Stimulated activated CD4-positive, alpha-beta T cell treated with anti-CD3 and anti-CD28 coated beads, Interleukin-15, amount 100 ng/mL, for 1 hour (primary cell): ENCODE results near the gene ERC2.
A peak's percentile ranks its signal among the peaks of the same experiment; 100 is the strongest.
"Not testable (repeated sequence)": the region's sequence is repeated elsewhere in the genome, so short reads cannot be mapped to it uniquely, and the experiment has no call there.

Experiments
- DNase-seq, 2 donors: peaks; one replicate each; pipeline ENCODE4 v3.0.0-alpha.2; 2020; ENCODE audit warnings: low read depth in 1 of 2, low spot score in 1 of 2

Gene ERC2

GRCh38 chr3:56468184-56469106 lies at the start of gene ERC2:
ERC2 (minus strand) TSS chr3:56468467.
- DNase-seq: no peak

- DNase-seq: no peak
Observed at GRCh38 chr3:56502738-56503137, 34.5 kb upstream of the ERC2 start.

- DNase-seq: not testable (repeated sequence)
Observed at GRCh38 chr3:56496376-56496775, 28.1 kb upstream of the ERC2 start.

DNA sequence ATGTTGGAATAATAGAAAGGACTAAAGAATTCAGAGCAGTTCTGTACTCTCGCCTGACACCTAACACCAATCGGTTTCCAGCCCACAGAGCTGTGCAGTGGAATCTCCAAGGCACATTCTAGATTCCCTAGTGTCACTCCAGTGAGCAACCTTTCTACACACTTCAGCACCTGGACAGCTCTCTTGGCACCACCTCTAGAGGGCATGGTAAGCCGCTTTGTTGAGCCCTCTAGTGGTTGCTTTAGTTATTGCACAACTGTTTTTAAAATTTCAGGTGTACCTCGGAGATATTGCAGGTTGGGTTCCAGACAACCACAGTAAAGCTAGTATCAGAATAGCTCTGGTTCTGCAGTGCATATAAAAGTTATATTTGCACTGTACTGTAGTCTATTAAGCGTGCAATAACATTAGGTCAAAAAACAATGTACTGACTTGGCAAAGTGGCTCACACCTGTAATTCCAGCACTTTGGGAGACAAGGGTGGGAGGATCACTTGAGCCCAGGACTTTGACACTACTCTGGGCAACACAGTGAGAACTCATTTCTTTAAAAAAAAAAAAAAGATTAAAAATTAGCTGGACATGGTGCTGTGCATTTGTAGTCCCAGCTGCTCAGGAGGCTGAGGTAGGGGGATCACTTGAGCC lies 26.5 kb upstream of the ERC2 start:
- peak; percentile 10 to 35 for DNase-seq

DNA sequence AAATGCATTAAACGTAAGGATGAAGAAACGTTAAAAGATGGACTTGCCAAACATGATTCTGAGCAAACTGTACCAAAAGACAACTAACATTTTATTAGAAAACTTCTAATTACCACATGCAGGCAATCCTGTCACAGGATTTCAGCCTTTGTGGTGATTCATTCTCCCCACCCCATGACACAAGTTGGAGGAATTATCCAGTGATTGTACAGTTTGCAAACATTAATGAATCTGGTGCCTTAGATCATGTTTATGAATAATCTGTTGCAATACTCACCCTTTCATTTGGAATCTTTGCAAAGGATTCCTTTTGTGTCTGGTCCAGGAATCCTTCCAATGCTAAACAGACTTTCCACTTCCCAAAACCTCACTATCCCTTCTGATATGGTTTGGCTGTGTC lies 23.3 kb upstream of the ERC2 start:
- DNase-seq: no peak

DNA sequence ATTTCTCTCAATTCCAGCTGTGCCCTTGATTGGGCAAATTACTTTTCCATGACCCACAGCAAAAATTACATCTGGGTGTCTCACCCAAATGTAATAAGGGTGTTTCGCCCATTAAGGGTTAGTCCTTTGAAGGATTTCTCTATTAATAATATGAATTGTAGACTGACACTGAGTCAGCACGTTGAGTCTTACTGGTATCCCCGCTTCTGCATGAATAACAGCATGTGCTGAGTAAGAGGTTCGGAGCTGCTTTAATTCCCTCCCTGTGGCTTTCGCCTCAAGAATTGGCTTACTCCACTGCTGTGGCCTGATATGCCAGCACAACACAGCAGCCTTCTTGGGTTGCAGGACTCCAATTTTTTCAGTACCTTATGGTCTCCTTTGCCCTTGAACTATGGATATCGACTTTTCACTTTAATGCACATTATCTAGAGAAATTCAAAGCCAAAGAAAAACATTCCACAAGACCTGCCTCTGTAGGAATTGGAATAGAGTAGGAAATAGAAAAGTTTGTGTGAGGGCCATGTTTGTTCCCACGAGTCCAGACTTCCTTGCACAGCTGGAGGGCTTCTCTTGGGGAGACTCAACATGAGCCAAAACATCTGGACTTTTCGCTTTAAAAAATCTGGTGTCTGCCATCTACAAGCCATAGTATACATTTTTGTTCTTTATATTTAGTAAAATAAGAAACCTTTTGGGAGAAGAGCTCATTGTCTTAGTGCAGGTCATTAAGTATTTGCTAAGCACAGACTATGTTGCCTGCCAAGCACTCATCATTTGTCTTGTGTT lies 20.7 kb upstream of the ERC2 start:
- DNase-seq: no peak

DNA sequence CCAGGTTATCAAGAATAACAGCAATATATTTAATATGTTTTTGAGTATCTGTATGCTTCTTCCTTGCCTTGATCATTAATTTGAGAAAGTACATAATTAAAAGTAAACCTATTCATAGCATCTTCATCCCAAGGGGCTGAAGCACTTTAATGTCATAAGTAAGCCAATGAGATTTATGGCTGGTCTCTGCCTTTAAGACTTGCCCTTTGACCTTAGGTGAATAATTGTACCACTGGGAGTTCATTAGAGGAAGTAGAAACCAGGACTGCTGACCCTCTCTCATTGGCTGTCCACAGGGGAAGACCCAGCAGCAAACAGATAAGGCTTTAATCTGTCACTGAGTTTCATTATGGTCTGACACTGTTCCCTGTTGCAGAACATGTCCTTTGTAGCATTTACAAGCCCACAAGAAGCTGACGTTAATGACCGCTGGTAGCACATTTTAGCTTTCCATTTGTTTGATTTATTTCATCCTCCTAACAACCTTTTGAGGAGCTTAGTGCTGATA lies 16.3 kb upstream of the ERC2 start:
- DNase-seq: no peak

DNA sequence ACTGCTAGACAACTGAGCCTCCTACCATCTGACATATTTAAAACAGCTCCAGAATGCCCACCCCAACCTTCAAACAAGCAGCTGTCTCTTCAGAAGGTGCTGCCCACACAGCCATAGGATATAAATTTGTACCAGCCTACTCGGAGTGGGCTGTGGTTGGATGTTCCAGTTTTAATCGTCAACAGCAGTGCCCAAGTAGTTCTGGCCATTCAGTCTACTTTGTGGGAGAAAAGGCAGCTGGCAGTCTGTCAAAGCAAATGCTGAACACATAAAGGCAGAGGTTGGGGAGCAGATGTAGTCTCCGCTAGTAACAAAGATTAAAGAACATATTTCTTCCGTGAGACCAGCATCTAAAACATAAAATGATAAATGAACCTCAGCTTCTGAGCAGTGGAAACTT lies 15.9 kb upstream of the ERC2 start:
- DNase-seq: no peak

GRCh38 chr3:56477646-56478045 lies 9.4 kb upstream of the ERC2 start:
- DNase-seq: no peak

GRCh38 chr3:56476771-56477170 lies 8.5 kb upstream of the ERC2 start:
- no peak for DNase-seq

DNA sequence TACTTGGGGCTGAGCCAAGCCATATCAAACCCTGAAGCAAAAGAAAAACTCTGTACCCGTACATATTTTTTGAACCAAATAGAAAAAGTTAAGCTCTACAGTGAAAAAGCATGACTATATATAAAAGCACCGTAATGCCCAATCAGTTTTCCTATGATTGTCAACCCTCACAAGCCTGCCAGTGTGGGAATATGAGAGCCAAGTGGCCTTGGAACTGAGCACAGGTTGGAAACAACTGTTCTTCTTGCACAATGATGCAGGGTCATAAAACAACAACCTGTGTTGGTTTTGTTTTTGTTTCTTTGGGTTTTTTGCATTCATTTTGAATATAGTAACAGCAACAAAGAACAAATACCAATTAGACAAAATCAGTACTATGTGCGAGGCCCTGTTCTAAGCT lies 3.5 kb upstream of the ERC2 start:
- no peak for DNase-seq

DNA sequence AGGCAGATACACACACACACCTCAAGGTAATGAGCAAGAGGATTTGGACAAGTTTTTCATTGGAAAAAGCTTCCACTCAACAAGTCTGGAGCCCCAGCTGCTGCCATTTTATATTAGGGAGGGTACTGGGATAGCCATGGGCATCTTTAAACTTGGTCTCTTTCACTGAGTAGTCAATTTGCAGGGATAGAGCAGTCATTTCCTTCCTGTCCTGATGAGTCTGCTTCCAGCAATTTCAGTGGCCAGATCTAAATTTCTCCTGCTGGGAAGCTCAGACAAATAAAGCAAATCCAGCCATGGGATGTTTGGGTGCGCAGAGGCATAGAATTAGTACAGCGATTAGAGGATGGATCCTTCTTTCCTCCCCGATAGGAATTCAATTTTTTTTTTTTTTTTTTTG lies 874 bp upstream of the ERC2 start:
- DNase-seq: no peak

GRCh38 chr3:56467801-56468183 lies 475 bp downstream of the ERC2 start:
- no peak for DNase-seq

DNA sequence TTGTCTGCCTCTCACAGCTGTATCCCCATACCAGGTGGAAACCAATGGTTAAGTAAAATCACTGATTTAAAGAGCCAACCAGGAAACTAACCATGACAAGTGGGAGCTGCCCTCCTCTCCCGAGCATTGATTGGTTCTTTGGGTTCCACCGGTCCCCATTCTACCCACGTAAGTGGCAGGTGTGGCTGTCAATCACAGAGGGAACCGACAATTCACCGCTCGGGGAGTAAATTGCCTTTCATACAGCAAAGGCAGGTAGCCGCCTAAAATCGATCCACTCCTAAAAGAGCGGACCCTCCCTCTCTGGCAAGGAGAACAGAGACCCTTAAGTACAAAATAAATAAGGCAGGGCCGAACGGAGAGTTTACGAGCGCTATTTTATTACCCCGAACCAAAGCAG lies 1.2 kb downstream of the ERC2 start:
- no peak for DNase-seq

DNA sequence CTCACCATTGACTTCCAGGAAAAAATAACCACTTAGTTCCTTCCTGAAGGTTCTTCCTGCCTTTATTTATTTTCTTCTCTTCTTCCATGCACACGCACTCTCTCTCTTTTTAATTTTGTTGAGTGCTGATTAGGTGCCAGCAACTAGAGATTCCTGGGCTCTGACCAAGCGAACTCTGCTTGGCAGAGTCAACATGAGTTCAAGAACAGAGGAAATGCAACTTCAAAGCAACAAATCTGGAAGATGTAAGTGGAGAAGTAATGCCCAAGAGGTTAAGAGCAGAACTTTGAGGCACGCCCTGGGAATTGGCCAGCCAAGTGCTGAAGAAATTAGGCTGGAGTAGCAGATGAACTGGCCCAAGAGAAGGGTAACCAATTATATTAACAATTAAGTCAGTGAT lies 8.5 kb downstream of the ERC2 start:
- DNase-seq: no peak

- no peak for DNase-seq
Observed at GRCh38 chr3:56459104-56459496, 9.2 kb downstream of the ERC2 start.

GRCh38 chr3:56458496-56459103 lies 9.7 kb downstream of the ERC2 start:
- no peak for DNase-seq

DNA sequence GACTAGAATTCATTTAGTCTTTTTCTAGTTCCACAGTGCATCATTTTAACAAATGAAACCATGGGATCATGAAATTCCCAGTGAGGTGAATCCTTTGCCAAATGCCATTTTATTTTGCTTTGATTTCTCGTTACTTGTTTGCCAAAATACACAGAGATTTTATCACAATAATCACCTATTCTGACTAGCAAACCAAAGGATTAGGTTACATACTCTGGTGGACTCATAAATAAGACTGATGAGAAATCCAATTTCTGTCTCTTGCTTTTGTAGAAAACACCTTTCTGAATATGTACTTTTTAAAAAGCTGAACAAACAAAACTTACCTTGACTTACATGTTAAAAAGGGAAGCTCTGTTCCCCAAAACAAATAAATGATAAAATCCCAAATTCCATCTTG lies 12.2 kb downstream of the ERC2 start:
- DNase-seq: no peak

DNA sequence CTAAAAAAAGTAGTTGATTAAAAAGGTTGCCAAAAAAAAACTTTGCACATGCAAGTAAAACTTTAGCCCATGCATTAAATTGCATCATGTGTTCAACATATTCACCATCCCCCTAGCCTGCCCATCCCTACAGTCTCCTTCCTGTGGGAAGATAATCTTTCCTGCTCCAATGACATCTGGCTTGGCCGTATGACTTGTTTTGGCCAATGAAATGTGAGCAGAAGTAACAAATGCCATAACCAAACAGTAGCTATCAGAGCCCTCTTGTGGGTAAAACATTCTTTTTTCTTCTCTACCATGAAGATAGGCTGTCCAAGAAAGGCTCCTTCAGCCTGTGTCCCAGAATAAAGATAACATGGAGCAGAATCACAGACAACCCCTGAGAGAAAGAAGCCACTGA lies 15.3 kb downstream of the ERC2 start:
- DNase-seq: no peak

DNA sequence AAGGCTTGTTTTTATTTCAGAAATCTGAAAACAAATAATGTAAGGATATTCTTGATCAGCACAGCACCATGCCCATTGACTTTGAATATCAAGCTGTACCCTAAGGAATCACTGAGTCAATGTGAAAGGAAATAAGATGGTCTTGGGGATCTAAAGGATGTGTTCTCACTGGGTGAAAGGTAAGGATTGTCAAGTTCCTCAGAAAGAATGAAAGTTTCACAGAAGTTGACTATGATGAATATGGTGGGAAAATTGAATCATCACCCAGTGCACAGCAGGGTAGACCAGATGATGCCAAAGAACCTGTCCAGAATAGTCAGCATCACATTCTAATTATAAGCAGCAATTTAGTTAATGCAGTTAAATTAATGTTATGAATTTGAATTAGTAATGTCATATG lies 16.2 kb downstream of the ERC2 start:
- DNase-seq: no peak

DNA sequence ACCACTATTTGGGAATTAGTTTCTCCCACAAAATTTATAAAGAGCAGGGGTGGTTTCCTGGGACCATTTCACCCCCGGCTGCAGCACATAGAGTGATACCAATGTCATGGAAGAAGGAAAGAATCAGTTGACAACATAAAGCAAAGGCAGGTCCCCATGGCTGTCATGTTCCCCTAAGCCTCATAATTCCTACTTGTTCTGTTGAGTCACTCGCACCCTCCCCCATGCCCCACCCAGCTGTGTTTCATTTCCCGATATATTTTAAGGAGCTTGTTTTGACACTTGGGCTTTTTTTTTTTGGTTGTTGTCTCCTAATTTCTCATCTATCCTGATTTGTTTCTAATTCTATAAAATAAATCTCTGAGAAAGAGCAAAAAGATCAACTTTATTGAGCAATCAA lies 24.9 kb downstream of the ERC2 start:
- no peak for DNase-seq
